K562 (cell line): ENCODE measurements around the gene DCST1. TPM values are rescaled to one million over a fixed set of nuclear protein-coding genes. Genes with fewer than 3 reads are reported as not detected.

Experiments used
- ATAC-seq: fragments of 200-7000 bp; cut with Tn5 transposase; 3 replicates; pipeline ENCODE4 v1.9.1; 2020; ENCODE audit warnings: moderate library complexity
- BruUV-seq: library from RNA; stranded (reverse); fragments of 400-500 nt; replicated peaks from 2 replicates; lab custom pipeline; 2021; lab: Mats Ljungman, UMichigan
- CTCF ChIA-PET: fragments of 300-600 bp; formaldehyde crosslinking; extraction: SDS; loops from one replicate; lab custom pipeline; 2021; ENCODE audit warnings: low intra/inter-chr PET ratio; lab: Yijun Ruan, JAX
- POLR2A ChIA-PET: fragments of 300-600, 350-650 bp; sonication (Branson Sonifier 250); formaldehyde crosslinking; extraction: SDS; loops from one replicate; lab custom pipeline; 2021; ENCODE audit warnings: antibody characterized with exemption, inconsistent platforms; lab: Yijun Ruan, JAX
- DNase-seq, 4 experiments: peaks; one replicate each; pipeline versions ENCODE4 v3.0.0 to v3.0.0-alpha.2; 2011 to 2018; ENCODE audit warnings: low spot score in 3 of 4, mixed read lengths in 3 of 4; ENCODE audit errors: extremely low read depth in 1 of 4
- FAIRE-seq: peaks from 2 replicates; lab custom pipeline; 2011; peaks lifted over from hg19 to GRCh38; lab: Jason Lieb, UNC
- H2AFZ ChIP-seq: 2 replicates; pipeline ENCODE4 v1.6.0; 2011; ENCODE audit warnings: low read depth, low read length, control low read depth, inconsistent platforms
- H3K27ac ChIP-seq: fragments of 200-600 bp; 3 replicates; pipeline ENCODE4 v1.8.0; 2011; ENCODE audit warnings: low read depth, mild to moderate bottlenecking, control low read depth, inconsistent platforms, low read length, moderate library complexity, mixed read lengths; ENCODE audit errors: extremely low read depth
- H3K27me3 ChIP-seq, 2 experiments: fragments of 300-600 bp in 1 of 2; 2 replicates in 1 of 2; 3 replicates in 1 of 2; pipeline versions ENCODE4 v1.6.0 to v1.8.0; 2011; ENCODE audit warnings: inconsistent platforms in 2 of 2, low read length in 2 of 2, mild to moderate bottlenecking in 1 of 2, mixed read lengths in 1 of 2, moderate library complexity in 1 of 2; ENCODE audit not compliant: control insufficient read depth in 2 of 2, insufficient read depth in 2 of 2
- H3K36me3 ChIP-seq: fragments of 300-600 bp; 3 replicates; pipeline ENCODE4 v1.8.0; 2011; ENCODE audit warnings: mild to moderate bottlenecking, low read length, inconsistent platforms; ENCODE audit not compliant: control insufficient read depth, insufficient read depth
- H3K4me1 ChIP-seq, 2 experiments: fragments of 200-600 bp in 1 of 2; replicated peaks in 1 of 2; 2 replicates in 1 of 2; 3 replicates in 1 of 2; pipeline versions ENCODE4 v1.5.1 to v1.8.0; 2011; ENCODE audit warnings: inconsistent platforms in 2 of 2, low read length in 2 of 2, mild to moderate bottlenecking in 1 of 2, mixed read lengths in 1 of 2, moderate library complexity in 1 of 2; ENCODE audit not compliant: control insufficient read depth in 2 of 2, insufficient read depth in 2 of 2
- H3K4me2 ChIP-seq: 2 replicates; pipeline ENCODE4 v1.6.1; 2011; ENCODE audit warnings: low read length, control low read depth, inconsistent platforms, mixed read lengths; ENCODE audit not compliant: insufficient read depth
- H3K4me3 ChIP-seq: fragments of 200-600 bp; sonication (generic), shearing (Covaris generic); 2 replicates; pipeline ENCODE4 v1.5.1; 2016; ENCODE audit warnings: control low read depth, inconsistent platforms
- H3K79me2 ChIP-seq: fragments of 200-600 bp; 3 replicates; pipeline ENCODE4 v1.8.0; 2011; ENCODE audit warnings: low read length, inconsistent platforms; ENCODE audit not compliant: control insufficient read depth, insufficient read depth
- H3K9ac ChIP-seq, 2 experiments: 2 replicates each; pipeline versions ENCODE4 v1.6.0 to v1.6.1; 2011; ENCODE audit warnings: low read depth in 2 of 2, low read length in 2 of 2, control low read depth in 1 of 2, inconsistent platforms in 1 of 2, mild to moderate bottlenecking in 1 of 2, mixed read lengths in 1 of 2; ENCODE audit not compliant: insufficient read depth in 1 of 2
- H3K9me1 ChIP-seq: one replicate; pipeline ENCODE4 v1.6.0; 2011; ENCODE audit warnings: inconsistent platforms, mild to moderate bottlenecking, low read length, moderate library complexity; ENCODE audit not compliant: control insufficient read depth, insufficient read depth
- H3K9me3 ChIP-seq: replicated peaks from 2 replicates; pipeline ENCODE4 v1.5.1; 2011; ENCODE audit warnings: low read depth, low read length, inconsistent platforms; ENCODE audit not compliant: control insufficient read depth, insufficient read depth
- H4K20me1 ChIP-seq: replicated peaks from 2 replicates; pipeline ENCODE4 v1.6.1; 2011; ENCODE audit warnings: low read length, inconsistent platforms, mixed read lengths; ENCODE audit not compliant: control insufficient read depth, insufficient read depth
- BRCA1 ChIP-seq, 2 experiments: fragments of 450-650 bp in 1 of 2; sonication (generic) in 1 of 2; formaldehyde crosslinking in 1 of 2; IDR thresholded peaks; 2 replicates each; pipeline versions ENCODE4 v1.5.0 to v1.6.1; 2017 to 2020; ENCODE audit warnings: mild to moderate bottlenecking in 1 of 2, missing genetic modification reagents in 1 of 2
- CBFA2T2 ChIP-seq: fragments of 450-650 bp; conservative IDR thresholded peaks from 2 replicates; pipeline ENCODE4 v1.6.1; 2017; ENCODE audit warnings: mild to moderate bottlenecking
- CBX1 ChIP-seq: sonication (generic); IDR thresholded peaks from 2 replicates; pipeline ENCODE4 v1.6.1; 2016; ENCODE audit warnings: antibody characterized with exemption, low read depth, mild to moderate bottlenecking
- CTBP1 ChIP-seq: fragments of 450-650 bp; IDR thresholded peaks from 2 replicates; pipeline ENCODE4 v1.6.1; 2016; ENCODE audit warnings: borderline replicate concordance
- HDAC1 ChIP-seq, 2 experiments: fragments of 450-650 bp; IDR thresholded peaks; 2 replicates each; pipeline ENCODE4 v1.6.1; 2016 to 2017; ENCODE audit warnings: inconsistent platforms in 1 of 2, mild to moderate bottlenecking in 1 of 2, moderate library complexity in 1 of 2
- MAX ChIP-seq: sonication (generic); formaldehyde crosslinking; IDR thresholded peaks from 2 replicates; pipeline ENCODE4 v1.9.0; 2022; ENCODE audit warnings: mild to moderate bottlenecking, missing genetic modification reagents
- NCOR1 ChIP-seq: fragments of 450-650 bp; IDR thresholded peaks from 2 replicates; pipeline ENCODE4 v1.6.1; 2016; ENCODE audit warnings: mild to moderate bottlenecking, moderate library complexity
- NFRKB ChIP-seq: fragments of 450-650 bp; IDR thresholded peaks from 2 replicates; pipeline ENCODE4 v1.6.1; 2016; ENCODE audit warnings: low read depth
- NONO ChIP-seq, 2 experiments: fragments of 200-400 bp in 1 of 2; fragments of 450-650 bp in 1 of 2; formaldehyde crosslinking in 1 of 2; IDR thresholded peaks; 2 replicates each; pipeline ENCODE4 v1.6.1; 2017; ENCODE audit warnings: low read depth in 2 of 2, mild to moderate bottlenecking in 2 of 2, moderate library complexity in 2 of 2, low read length in 1 of 2
- POLR2AphosphoS5 ChIP-seq: IDR thresholded peaks from 2 replicates; pipeline ENCODE4 v1.6.1; 2011; ENCODE audit warnings: mild to moderate bottlenecking, low read depth, low read length, moderate library complexity; ENCODE audit not compliant: control insufficient read depth, insufficient read depth
- RCOR1 ChIP-seq, 2 experiments: IDR thresholded peaks; 2 replicates each; pipeline ENCODE4 v1.6.1; 2012; ENCODE audit warnings: low read depth in 2 of 2, low read length in 2 of 2, borderline replicate concordance in 1 of 2, improper control_type of control experiment in 1 of 2
- TCF3 ChIP-seq: sonication (generic); formaldehyde crosslinking; IDR thresholded peaks from 2 replicates; pipeline ENCODE4 v1.4.0; 2020; ENCODE audit warnings: mild to moderate bottlenecking, missing genetic modification reagents
- TEAD4 ChIP-seq, 2 experiments: sonication (generic) in 1 of 2; formaldehyde crosslinking in 1 of 2; IDR thresholded peaks; 2 replicates each; pipeline versions ENCODE4 v1.6.1 to v1.8.0; 2012 to 2022; ENCODE audit warnings: borderline replicate concordance in 1 of 2, inconsistent platforms in 1 of 2, low read length in 1 of 2, mild to moderate bottlenecking in 1 of 2, missing genetic modification reagents in 1 of 2
- ZEB2 ChIP-seq: fragments of 450-650 bp; IDR thresholded peaks from 2 replicates; pipeline ENCODE4 v1.6.1; 2016
- ZFX ChIP-seq: sonication (generic); formaldehyde crosslinking; IDR thresholded peaks from 2 replicates; pipeline ENCODE4 v1.8.0; 2022; ENCODE audit warnings: mild to moderate bottlenecking, missing genetic modification reagents, moderate library complexity
- ZNF354B ChIP-seq: fragments of 250-450 bp; sonication (Bioruptor Pico); IDR thresholded peaks from 2 replicates; pipeline ENCODE4 v1.4.0; 2020
- ZNF740 ChIP-seq, 3 experiments: fragments of 200-800 bp in 1 of 3; sonication (Bioruptor generic) in 1 of 3; sonication (generic) in 1 of 3; formaldehyde crosslinking in 1 of 3; IDR thresholded peaks; 2 replicates each; pipeline versions ENCODE4 v1.6.1 to v1.8.0; 2016 to 2022; ENCODE audit warnings: mild to moderate bottlenecking in 2 of 3, missing compliant biosample characterization in 2 of 3, missing genetic modification characterization in 2 of 3, missing genetic modification reagents in 1 of 3
- WGBS: fragments of 100-300 bp; shearing (Covaris generic); methylation state at CpG from one replicate; pipeline ENCODE4 v1.1.6; 2016; ENCODE audit warnings: low coverage, mixed read lengths; ENCODE audit not compliant: insufficient coverage; ENCODE audit errors: missing lambda C conversion rate; 5-methylcytosine and 5-hydroxymethylcytosine counted together
- in situ Hi-C: fragments of 300-500 bp; cut with MboI; formaldehyde crosslinking; loops from 4 replicates; pipeline ENCODE4 v1.15.0; 2018; ENCODE audit warnings: inconsistent platforms, mixed read lengths
- intact Hi-C: fragments of 100-400 bp; cut with micrococcal nuclease; formaldehyde crosslinking; loops from 2 replicates; pipeline ENCODE4 v1.14.2; 2022
- polyA plus RNA-seq, 8 experiments: library from polyadenylated mRNA; depleted of rRNA in 4 of 8; stranded (reverse) in 5 of 8; unstranded in 3 of 8; fragments of >200 nt; fragmentation: Nextera tagmentation in 2 of 8; fragmentation: Illumina TruSeq in 1 of 8; extraction: Ambion mirVana in 2 of 8; extraction: Trizol in 1 of 8; gene quantifications; 2 replicates each; pipeline versions ENCODE4 v1.2.1 to v1.2.3, GENCODE V29; 2011 to 2014; ENCODE audit warnings: inconsistent platforms in 1 of 8, missing spikeins in 1 of 8
- total RNA-seq, 7 experiments: library from RNA; depleted of rRNA in 6 of 7; stranded (reverse); fragments of >200 nt in 6 of 7; fragmentation: Illumina TruSeq in 2 of 7; extraction: Trizol in 2 of 7; gene quantifications; 2 replicates each; pipeline versions ENCODE4 v1.2.1 to v1.2.3, GENCODE V29; 2011 to 2021; ENCODE audit warnings: low replicate concordance in 1 of 7

DCST1 gene
- total and polyA plus RNA-seq, 9 of the 15 experiments (the other 6 are each of a cell fraction or from before 2014, with no cell fraction given) = not detected

DNA sequence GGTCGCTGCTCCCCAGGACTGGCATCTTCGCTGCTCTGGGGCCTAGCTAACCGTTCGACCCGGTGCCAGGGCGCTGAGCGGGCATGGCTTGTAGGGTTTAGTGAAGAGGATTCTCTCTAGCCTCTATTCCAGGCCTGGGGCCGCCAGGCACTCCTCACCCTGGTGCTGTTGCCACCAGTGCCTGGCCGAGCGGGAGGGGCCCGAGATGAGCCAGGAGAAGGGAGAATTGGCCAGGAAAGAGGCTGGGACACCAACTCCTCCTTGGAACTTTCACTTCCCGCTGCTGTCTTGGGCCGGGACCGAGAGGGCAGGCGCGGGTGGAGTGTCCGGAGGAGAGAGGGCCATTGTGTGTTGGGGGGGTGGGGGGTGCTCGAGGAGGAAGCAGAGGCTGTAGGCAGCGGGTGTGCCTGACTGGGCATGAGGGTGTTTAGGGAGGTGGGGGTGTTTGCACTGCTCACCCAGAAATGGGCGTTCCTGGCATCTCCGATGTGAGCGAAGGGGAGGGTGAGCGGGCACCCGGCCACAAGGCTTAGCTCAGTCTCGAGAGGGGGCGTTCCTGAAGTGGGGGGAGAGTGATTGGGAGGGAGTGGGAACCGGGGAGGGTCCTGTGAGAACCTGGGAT lies 18.3 kb downstream of the DCST1 start (continued):
- TF ChIP-seq BRCA1 (IDR thresholded peaks at IDR 0.05) (no peak), BRCA1 (CRISPR knock-in tag; IDR thresholded peaks at IDR 0.05) (0 out of 2 replicates have a peak, but pooled peaks have one; percentile 17), HDAC1 (IDR thresholded peaks at IDR 0.05) (0 out of 4 replicates have a peak, but pooled peaks of 1 of the 2 experiments have one; percentile 23), CBX1 (no peak)

DNA sequence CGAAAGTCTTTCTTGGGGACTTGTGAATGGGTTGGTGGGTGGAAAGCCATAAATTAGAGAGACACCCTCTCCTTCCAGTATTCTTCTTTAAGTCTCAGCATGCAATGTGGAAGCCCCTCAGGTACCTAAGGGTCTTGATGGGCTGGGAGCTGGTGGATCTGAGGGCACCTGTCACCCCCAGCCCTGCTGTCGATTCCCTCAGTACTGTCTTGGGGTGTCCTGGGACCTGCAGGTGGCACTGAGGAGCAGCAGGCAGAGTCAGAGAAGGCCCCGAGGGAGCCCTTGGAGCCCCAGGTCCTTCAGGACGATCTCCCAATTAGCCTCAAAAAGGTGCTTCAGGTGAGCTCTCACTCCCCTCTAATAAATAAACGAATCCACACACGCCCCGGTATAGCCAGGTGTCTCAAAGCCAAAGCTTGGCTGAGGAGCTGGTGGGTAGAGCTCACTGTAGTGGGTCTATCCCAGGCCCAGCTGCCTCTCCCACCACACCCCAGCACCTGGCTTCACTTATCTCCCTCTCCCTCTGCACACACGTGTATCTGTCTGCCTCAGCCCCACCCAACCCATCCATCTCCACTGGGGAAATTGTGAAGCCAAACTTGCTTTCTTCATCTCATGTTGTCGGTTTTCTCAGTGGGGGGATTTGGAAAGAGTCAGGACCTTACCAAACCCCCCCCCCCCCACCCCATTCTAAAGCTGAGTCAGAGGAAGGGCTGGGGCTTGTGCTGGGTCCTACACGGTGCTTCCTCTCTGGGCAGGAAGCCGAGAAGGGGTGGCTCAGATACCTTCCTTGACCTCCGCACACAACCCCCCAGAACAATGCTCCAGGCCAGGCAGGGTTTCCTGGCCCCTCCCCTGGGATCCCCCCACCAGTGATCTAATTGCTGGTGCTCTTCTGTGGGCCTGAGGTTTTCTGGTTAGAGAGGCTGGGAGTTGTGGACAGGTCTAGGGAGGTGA lies 19.1 kb downstream of the DCST1 start:
- 39% methylated on average over 10 of the region's 12 CpGs for WGBS
- Histone ChIP-seq H3K9ac (peak overlapping the region in 1 of 2 experiments; percentile 91; a peak in 2 of 4 replicates), H3K27ac (no peak overlapping the region), H3K4me2 (peak overlapping the region; percentile 81), H4K20me1 (no peaks in the 10 kb centered on the region), H3K36me3 (peaks cover 38% of the 10 kb centered on the region; the same call in 1 of the 3 replicates), H3K4me1 (peaks cover 29 to 55% of the 10 kb centered on the region in 2 experiments), H3K4me3 (peak overlapping the region; percentile 80), H3K79me2 (peaks cover 19% of the 10 kb centered on the region), H3K27me3 (no peaks in the 10 kb centered on the region), H3K9me3 (no peaks in the 10 kb centered on the region), H3K9me1 (no peaks in the 10 kb centered on the region), H2AFZ (no peak overlapping the region)
- DNase-seq (peak; percentile 64 to 69 (median 64)), FAIRE-seq (peak; percentile 61), ATAC-seq (no peak)
- intact Hi-C loops = no loop called here
- ChIA-PET POLR2A (interaction anchor here (0.7 to 1.7 kb wide), 4 partner anchors 11 to 42 kb away, joined by 3 to 5 read pairs (median 3); no protein-coding TSS in a partner anchor), CTCF (no interaction called here)
- no TSS peak for BruUV-seq
- in situ Hi-C loops = no loop called here
- TF ChIP-seq NFRKB (no peak), NCOR1 (peak; percentile 40; the same call in 1 of the 2 replicates), TEAD4 (IDR thresholded peaks at IDR 0.05; ENCODE audit: low read length) (0 out of 2 replicates have a peak, but pooled peaks have one; percentile 19), TEAD4 (CRISPR knock-in tag; IDR thresholded peaks at IDR 0.05; ENCODE audit: borderline replicate concordance) (no peak), CTBP1 (peak; percentile 60; the same call in 1 of the 2 replicates), CBFA2T2 (peak; percentile 72), ZNF740 (CRISPR knock-in tag; IDR thresholded peaks at IDR 0.05) (no peak), ZNF740 (tag; IDR thresholded peaks at IDR 0.05) (no peak), TCF3 (CRISPR knock-in tag) (peak; percentile 51), NONO (IDR thresholded peaks at IDR 0.05; ENCODE audit: low read depth in 2 of 2, low read length in 1 of 2) (no peak), ZEB2 (peak; percentile 90), ZNF354B (CRISPR knock-in tag) (no peak), MAX (peak; percentile 29; the same call in 1 of the 2 replicates), RCOR1 (IDR thresholded peaks at IDR 0.05; ENCODE audit: borderline replicate concordance in 1 of 2, low read depth in 2 of 2, low read length in 2 of 2) (peak in 1 of 2 experiments; percentile 39; a peak in 1 of 4 replicates), ZFX (CRISPR knock-in tag) (0 out of 2 replicates have a peak, but pooled peaks have one; percentile 32), POLR2AphosphoS5 (peak; percentile 37; the same call in 1 of the 2 replicates)
